GM23338 (cell line): ENCODE measurements around the gene LCLAT1. TPM values are rescaled to one million over a fixed set of nuclear protein-coding genes. Genes with fewer than 3 reads are reported as not detected.

ENCODE experiments used
- ATAC-seq: fragments of 200-7000 bp; cut with Tn5 transposase; 3 replicates; pipeline ENCODE4 v1.9.1; 2020
- DNase-seq: peaks from one replicate; pipeline ENCODE4 v3.0.0-alpha.2; 2015; ENCODE audit warnings: low spot score
- H2AFZ ChIP-seq: fragments of 200-600 bp; sonication (generic); 2 replicates; pipeline ENCODE4 v1.8.0; 2016; ENCODE audit warnings: antibody characterized with exemption, mild to moderate bottlenecking, moderate library complexity
- H3F3A ChIP-seq: fragments of 200-600 bp; sonication (generic); replicated peaks from 2 replicates; pipeline ENCODE4 v1.8.0; 2017; ENCODE audit warnings: antibody characterized with exemption, mixed run types, low read depth
- H3K27ac ChIP-seq: fragments of 200-600 bp; sonication (generic); 2 replicates; pipeline ENCODE4 v1.6.1; 2016; ENCODE audit warnings: low read depth
- H3K27me3 ChIP-seq: fragments of 200-600 bp; sonication (generic); 2 replicates; pipeline ENCODE4 v1.8.0; 2016; ENCODE audit warnings: mild to moderate bottlenecking, mixed run types, moderate library complexity; ENCODE audit not compliant: insufficient read depth
- H3K36me3 ChIP-seq: fragments of 200-600 bp; sonication (generic); 2 replicates; pipeline ENCODE4 v1.8.0; 2016; ENCODE audit warnings: mild to moderate bottlenecking; ENCODE audit not compliant: insufficient read depth
- H3K4me1 ChIP-seq: fragments of 200-600 bp; sonication (generic); 2 replicates; pipeline ENCODE4 v1.8.0; 2016; ENCODE audit warnings: mild to moderate bottlenecking, moderate library complexity; ENCODE audit not compliant: insufficient read depth
- H3K4me2 ChIP-seq: fragments of 200-600 bp; sonication (generic); 2 replicates; pipeline ENCODE4 v1.7.1; 2017; ENCODE audit warnings: mixed run types
- H3K4me3 ChIP-seq: fragments of 200-600 bp; sonication (generic); 2 replicates; pipeline ENCODE4 v1.6.1; 2016; ENCODE audit warnings: mixed run types
- H3K79me2 ChIP-seq: fragments of 200-600 bp; sonication (generic); replicated peaks from 2 replicates; pipeline ENCODE4 v1.8.0; 2017; ENCODE audit warnings: mild to moderate bottlenecking; ENCODE audit not compliant: insufficient read depth
- H3K9me2 ChIP-seq: fragments of 200-600 bp; sonication (generic); 2 replicates; pipeline ENCODE4 v1.8.0; 2017; ENCODE audit not compliant: insufficient read depth
- H4K20me1 ChIP-seq: fragments of 200-600 bp; sonication (generic); replicated peaks from 2 replicates; pipeline ENCODE4 v1.8.0; 2017; ENCODE audit warnings: mild to moderate bottlenecking; ENCODE audit not compliant: insufficient read depth
- H3K27ac Mint-ChIP-seq: 2 replicates; pipeline ENCODE4 v1.8.0; 2020; ENCODE audit warnings: inconsistent platforms, mild to moderate bottlenecking, moderate library complexity, mixed read lengths
- H3K27me3 Mint-ChIP-seq: 3 replicates; pipeline ENCODE4 v1.8.0; 2022; ENCODE audit warnings: low read depth, mild to moderate bottlenecking, moderate library complexity, mixed read lengths, inconsistent platforms; ENCODE audit not compliant: insufficient read depth, poor library complexity
- H3K36me3 Mint-ChIP-seq: 3 replicates; pipeline ENCODE4 v1.8.0; 2021; ENCODE audit warnings: low read depth, mild to moderate bottlenecking, inconsistent platforms, moderate library complexity, mixed read lengths
- H3K4me1 Mint-ChIP-seq: 3 replicates; pipeline ENCODE4 v1.8.0; 2020; ENCODE audit warnings: mild to moderate bottlenecking, inconsistent platforms, mixed read lengths
- H3K4me3 Mint-ChIP-seq: 3 replicates; pipeline ENCODE4 v1.8.0; 2021; ENCODE audit warnings: moderate library complexity, mild to moderate bottlenecking, inconsistent platforms, mixed read lengths
- H3K9me3 Mint-ChIP-seq: 3 replicates; pipeline ENCODE4 v1.8.0; 2020; ENCODE audit warnings: moderate library complexity, mild to moderate bottlenecking, inconsistent platforms, mixed read lengths
- CREB1 ChIP-seq: fragments of 250-450 bp; sonication (Bioruptor Pico); IDR thresholded peaks from 2 replicates; pipeline ENCODE4 v1.5.0; 2020; ENCODE audit warnings: low read depth, mild to moderate bottlenecking, moderate library complexity
- EZH2 ChIP-seq: fragments of 200-600 bp; sonication (generic); IDR thresholded peaks from one replicate; pipeline ENCODE4 v1.8.0; 2017; ENCODE audit warnings: antibody characterized with exemption, mild to moderate bottlenecking, low read depth; ENCODE audit not compliant: unreplicated experiment
- EZH2phosphoT487 ChIP-seq: fragments of 200-600 bp; sonication (generic); IDR thresholded peaks from one replicate; pipeline ENCODE4 v1.8.1; 2018; ENCODE audit warnings: antibody characterized with exemption; ENCODE audit not compliant: unreplicated experiment
- JUNB ChIP-seq: IDR thresholded peaks from one replicate; pipeline ENCODE4 v1.6.1; 2016; ENCODE audit warnings: antibody characterized with exemption; ENCODE audit not compliant: unreplicated experiment
- NANOG ChIP-seq: IDR thresholded peaks from 2 replicates; pipeline ENCODE4 v1.6.1; 2016; ENCODE audit warnings: antibody characterized with exemption, borderline replicate concordance
- POLR2AphosphoS5 ChIP-seq: IDR thresholded peaks from 2 replicates; pipeline ENCODE4 v1.6.1; 2016; ENCODE audit warnings: antibody characterized with exemption, low read depth
- STAT1 ChIP-seq: IDR thresholded peaks from one replicate; pipeline ENCODE4 v1.6.1; 2016; ENCODE audit warnings: antibody characterized with exemption; ENCODE audit not compliant: unreplicated experiment
- ZNF114 ChIP-seq: fragments of 250-450 bp; sonication (Bioruptor Pico); IDR thresholded peaks from 2 replicates; pipeline ENCODE4 v1.5.0; 2020; ENCODE audit warnings: mild to moderate bottlenecking, moderate library complexity
- ZNF331 ChIP-seq: fragments of 250-450 bp; sonication (Bioruptor Pico); IDR thresholded peaks from 2 replicates; pipeline ENCODE4 v1.5.0; 2020; ENCODE audit warnings: low read depth, mild to moderate bottlenecking, moderate library complexity
- polyA plus RNA-seq: library from polyadenylated mRNA; unstranded; fragments of >200 nt; fragmentation: Nextera tagmentation; extraction: Ambion mirVana; gene quantifications from 2 replicates; pipeline ENCODE4 v1.2.1, GENCODE V29; 2016
- total RNA-seq: library from RNA; depleted of rRNA; stranded (reverse); fragments of >200 nt; shearing (Covaris generic); gene quantifications from 2 replicates; pipeline ENCODE4 v1.2.3, GENCODE V29; 2014
- TF ChIP-seq, protein P1 (sequence below): fragments of 250-450 bp; sonication (Bioruptor Pico); IDR thresholded peaks from 2 replicates; pipeline ENCODE4 v1.5.0; 2020; ENCODE audit warnings: mild to moderate bottlenecking, moderate library complexity
- TF ChIP-seq, protein P2 (sequence below), 2 experiments: fragments of 200-600 bp in 1 of 2; sonication (generic) in 1 of 2; conservative IDR thresholded peaks; 2 replicates each; pipeline versions ENCODE4 v1.5.1 to v1.6.1; 2016 to 2017; ENCODE audit warnings: antibody characterized with exemption in 2 of 2, low read depth in 2 of 2, mild to moderate bottlenecking in 2 of 2, moderate library complexity in 1 of 2
- TF ChIP-seq, protein P3 (sequence below): IDR thresholded peaks from one replicate; pipeline ENCODE4 v1.6.1; 2018; ENCODE audit warnings: antibody characterized with exemption; ENCODE audit not compliant: unreplicated experiment

LCLAT1 gene
- total and polyA plus RNA-seq, 2 experiments from 2014 or later = 11.5 to 30.1 TPM

DNA sequence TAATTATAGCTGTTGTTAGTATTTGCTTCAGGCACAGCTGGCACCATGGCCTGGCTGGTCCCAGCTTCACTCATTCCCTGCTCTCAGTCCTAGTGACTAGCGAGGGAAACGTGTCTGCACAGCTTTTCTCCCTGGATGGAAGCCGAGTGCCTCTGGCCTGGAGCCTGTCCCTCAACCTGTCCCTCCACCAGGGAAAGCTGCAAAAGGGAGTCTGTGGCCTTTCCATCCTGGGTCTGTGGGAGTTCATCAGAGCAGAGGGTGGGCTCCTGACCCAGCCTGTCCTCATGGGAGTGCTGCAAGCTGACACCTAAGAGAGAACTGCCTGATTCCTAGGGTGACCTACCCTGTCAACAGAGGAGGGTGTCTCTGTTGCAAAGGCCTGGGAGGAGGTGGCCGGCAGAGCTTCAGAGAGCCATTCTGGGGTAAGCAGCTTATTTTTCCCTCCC is 241.9 kb downstream of the LCLAT1 start (continued):
- TF ChIP-seq, protein P1, sequence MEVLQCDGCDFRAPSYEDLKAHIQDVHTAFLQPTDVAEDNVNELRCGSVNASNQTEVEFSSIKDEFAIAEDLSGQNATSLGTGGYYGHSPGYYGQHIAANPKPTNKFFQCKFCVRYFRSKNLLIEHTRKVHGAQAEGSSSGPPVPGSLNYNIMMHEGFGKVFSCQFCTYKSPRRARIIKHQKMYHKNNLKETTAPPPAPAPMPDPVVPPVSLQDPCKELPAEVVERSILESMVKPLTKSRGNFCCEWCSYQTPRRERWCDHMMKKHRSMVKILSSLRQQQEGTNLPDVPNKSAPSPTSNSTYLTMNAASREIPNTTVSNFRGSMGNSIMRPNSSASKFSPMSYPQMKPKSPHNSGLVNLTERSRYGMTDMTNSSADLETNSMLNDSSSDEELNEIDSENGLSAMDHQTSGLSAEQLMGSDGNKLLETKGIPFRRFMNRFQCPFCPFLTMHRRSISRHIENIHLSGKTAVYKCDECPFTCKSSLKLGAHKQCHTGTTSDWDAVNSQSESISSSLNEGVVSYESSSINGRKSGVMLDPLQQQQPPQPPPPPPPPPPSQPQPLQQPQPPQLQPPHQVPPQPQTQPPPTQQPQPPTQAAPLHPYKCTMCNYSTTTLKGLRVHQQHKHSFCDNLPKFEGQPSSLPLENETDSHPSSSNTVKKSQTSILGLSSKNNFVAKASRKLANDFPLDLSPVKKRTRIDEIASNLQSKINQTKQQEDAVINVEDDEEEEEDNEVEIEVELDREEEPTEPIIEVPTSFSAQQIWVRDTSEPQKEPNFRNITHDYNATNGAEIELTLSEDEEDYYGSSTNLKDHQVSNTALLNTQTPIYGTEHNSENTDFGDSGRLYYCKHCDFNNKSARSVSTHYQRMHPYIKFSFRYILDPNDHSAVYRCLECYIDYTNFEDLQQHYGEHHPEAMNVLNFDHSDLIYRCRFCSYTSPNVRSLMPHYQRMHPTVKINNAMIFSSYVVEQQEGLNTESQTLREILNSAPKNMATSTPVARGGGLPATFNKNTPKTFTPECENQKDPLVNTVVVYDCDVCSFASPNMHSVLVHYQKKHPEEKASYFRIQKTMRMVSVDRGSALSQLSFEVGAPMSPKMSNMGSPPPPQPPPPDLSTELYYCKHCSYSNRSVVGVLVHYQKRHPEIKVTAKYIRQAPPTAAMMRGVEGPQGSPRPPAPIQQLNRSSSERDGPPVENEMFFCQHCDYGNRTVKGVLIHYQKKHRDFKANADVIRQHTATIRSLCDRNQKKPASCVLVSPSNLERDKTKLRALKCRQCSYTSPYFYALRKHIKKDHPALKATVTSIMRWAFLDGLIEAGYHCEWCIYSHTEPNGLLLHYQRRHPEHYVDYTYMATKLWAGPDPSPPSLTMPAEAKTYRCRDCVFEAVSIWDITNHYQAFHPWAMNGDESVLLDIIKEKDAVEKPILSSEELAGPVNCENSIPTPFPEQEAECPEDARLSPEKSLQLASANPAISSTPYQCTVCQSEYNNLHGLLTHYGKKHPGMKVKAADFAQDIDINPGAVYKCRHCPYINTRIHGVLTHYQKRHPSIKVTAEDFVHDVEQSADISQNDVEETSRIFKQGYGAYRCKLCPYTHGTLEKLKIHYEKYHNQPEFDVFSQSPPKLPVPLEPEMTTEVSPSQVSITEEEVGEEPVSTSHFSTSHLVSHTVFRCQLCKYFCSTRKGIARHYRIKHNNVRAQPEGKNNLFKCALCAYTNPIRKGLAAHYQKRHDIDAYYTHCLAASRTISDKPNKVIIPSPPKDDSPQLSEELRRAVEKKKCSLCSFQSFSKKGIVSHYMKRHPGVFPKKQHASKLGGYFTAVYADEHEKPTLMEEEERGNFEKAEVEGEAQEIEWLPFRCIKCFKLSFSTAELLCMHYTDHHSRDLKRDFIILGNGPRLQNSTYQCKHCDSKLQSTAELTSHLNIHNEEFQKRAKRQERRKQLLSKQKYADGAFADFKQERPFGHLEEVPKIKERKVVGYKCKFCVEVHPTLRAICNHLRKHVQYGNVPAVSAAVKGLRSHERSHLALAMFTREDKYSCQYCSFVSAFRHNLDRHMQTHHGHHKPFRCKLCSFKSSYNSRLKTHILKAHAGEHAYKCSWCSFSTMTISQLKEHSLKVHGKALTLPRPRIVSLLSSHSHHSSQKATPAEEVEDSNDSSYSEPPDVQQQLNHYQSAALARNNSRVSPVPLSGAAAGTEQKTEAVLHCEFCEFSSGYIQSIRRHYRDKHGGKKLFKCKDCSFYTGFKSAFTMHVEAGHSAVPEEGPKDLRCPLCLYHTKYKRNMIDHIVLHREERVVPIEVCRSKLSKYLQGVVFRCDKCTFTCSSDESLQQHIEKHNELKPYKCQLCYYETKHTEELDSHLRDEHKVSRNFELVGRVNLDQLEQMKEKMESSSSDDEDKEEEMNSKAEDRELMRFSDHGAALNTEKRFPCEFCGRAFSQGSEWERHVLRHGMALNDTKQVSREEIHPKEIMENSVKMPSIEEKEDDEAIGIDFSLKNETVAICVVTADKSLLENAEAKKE (CRISPR knock-in tag) = no peak
- TF ChIP-seq EZH2 = no peak
- no peak for TF ChIP-seq ZNF114 (CRISPR knock-in tag)
- TF ChIP-seq STAT1 = no peak

DNA sequence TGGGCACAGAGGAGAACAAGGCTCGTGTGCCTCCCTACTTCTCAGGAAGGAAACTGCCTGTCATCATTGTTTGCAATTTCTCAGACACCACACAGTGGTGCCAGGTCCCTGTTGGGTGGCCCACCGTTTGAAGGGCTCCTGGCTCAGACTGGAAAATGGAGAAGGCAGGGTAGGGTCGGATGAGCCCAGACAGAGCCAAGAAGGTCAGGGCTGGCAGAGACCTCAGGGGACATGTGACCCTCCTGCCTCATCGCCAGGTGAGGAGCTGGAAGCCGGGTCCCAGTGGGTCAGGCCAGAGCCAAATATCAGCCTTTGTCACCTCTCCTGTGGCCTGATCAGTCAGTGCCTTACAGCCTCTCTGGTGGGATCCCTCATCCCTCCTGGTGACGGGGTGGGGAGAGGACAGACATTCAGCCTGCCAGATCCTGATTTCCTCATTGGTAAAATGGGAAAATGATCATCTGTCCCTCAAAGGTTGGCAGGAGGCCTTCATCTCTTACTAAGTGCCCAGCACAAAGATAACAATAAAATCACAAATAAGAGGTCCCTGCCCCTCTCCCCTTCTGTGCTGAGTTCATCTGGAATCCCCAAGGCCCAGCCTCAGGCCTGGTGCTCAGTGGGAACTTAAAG is 242.6 kb downstream of the LCLAT1 start:
- H3F3A ChIP-seq = no peaks in the 10 kb centered on the region
- Mint-ChIP-seq H3K4me1 (peaks cover under 1% of the 10 kb centered on the region; the same call in 2 of the 3 replicates), H3K27me3 (no peaks in the 10 kb centered on the region), H3K9me3 (no peaks in the 10 kb centered on the region), H3K36me3 (no peaks in the 10 kb centered on the region; the same call in 2 of the 3 replicates), H3K27ac (no peak overlapping the region), H3K4me3 (no peak overlapping the region)
- H3K4me2 ChIP-seq = no peak overlapping the region
- no peaks in the 10 kb centered on the region for H3K79me2 ChIP-seq
- peaks cover 2% of the 10 kb centered on the region; the same call in 1 of the 2 replicates for H3K4me1 ChIP-seq
- no peak overlapping the region for H2AFZ ChIP-seq
- no peak overlapping the region for H3K27ac ChIP-seq
- no peak for ATAC-seq
- DNase-seq = no peak
- H3K9me2 ChIP-seq = no peaks in the 10 kb centered on the region
- H3K4me3 ChIP-seq = no peak overlapping the region
- no peaks in the 10 kb centered on the region for H4K20me1 ChIP-seq
- H3K27me3 ChIP-seq = no peaks in the 10 kb centered on the region
- no peaks in the 10 kb centered on the region for H3K36me3 ChIP-seq
- TF ChIP-seq, protein P2, sequence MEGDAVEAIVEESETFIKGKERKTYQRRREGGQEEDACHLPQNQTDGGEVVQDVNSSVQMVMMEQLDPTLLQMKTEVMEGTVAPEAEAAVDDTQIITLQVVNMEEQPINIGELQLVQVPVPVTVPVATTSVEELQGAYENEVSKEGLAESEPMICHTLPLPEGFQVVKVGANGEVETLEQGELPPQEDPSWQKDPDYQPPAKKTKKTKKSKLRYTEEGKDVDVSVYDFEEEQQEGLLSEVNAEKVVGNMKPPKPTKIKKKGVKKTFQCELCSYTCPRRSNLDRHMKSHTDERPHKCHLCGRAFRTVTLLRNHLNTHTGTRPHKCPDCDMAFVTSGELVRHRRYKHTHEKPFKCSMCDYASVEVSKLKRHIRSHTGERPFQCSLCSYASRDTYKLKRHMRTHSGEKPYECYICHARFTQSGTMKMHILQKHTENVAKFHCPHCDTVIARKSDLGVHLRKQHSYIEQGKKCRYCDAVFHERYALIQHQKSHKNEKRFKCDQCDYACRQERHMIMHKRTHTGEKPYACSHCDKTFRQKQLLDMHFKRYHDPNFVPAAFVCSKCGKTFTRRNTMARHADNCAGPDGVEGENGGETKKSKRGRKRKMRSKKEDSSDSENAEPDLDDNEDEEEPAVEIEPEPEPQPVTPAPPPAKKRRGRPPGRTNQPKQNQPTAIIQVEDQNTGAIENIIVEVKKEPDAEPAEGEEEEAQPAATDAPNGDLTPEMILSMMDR (conservative IDR thresholded peaks at IDR 0.05; ENCODE audit: low read depth in 2 of 2) = no peak
- TF ChIP-seq EZH2phosphoT487 (no peak), CREB1 (CRISPR knock-in tag) (no peak), ZNF114 (CRISPR knock-in tag) (no peak), ZNF331 (CRISPR knock-in tag) (no peak), NANOG (no peak), JUNB (no peak), POLR2AphosphoS5 (no peak), STAT1 (no peak), EZH2 (no peak)
- TF ChIP-seq, protein P3, sequence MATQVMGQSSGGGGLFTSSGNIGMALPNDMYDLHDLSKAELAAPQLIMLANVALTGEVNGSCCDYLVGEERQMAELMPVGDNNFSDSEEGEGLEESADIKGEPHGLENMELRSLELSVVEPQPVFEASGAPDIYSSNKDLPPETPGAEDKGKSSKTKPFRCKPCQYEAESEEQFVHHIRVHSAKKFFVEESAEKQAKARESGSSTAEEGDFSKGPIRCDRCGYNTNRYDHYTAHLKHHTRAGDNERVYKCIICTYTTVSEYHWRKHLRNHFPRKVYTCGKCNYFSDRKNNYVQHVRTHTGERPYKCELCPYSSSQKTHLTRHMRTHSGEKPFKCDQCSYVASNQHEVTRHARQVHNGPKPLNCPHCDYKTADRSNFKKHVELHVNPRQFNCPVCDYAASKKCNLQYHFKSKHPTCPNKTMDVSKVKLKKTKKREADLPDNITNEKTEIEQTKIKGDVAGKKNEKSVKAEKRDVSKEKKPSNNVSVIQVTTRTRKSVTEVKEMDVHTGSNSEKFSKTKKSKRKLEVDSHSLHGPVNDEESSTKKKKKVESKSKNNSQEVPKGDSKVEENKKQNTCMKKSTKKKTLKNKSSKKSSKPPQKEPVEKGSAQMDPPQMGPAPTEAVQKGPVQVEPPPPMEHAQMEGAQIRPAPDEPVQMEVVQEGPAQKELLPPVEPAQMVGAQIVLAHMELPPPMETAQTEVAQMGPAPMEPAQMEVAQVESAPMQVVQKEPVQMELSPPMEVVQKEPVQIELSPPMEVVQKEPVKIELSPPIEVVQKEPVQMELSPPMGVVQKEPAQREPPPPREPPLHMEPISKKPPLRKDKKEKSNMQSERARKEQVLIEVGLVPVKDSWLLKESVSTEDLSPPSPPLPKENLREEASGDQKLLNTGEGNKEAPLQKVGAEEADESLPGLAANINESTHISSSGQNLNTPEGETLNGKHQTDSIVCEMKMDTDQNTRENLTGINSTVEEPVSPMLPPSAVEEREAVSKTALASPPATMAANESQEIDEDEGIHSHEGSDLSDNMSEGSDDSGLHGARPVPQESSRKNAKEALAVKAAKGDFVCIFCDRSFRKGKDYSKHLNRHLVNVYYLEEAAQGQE = no peak
